ENCODE measurements around the gene CNTLN.

CNTLN gene

GRCh38 chr9:17453751-17454150 is 318.9 kb downstream of the CNTLN start:
- in situ Hi-C loops (cut with HindIII; ENCODE audit: low sequenced_read_pairs) = no loop called here
- DNase-seq (ENCODE audit: low read depth, low spot score) = peak; percentile 12
- TF ChIP-seq CTCF (IDR thresholded peaks at IDR 0.05; ENCODE audit: low read depth, low read length) = no peak
- H3K4me3 ChIP-seq (ENCODE audit: low read depth, low read length) = no peak overlapping the region

GRCh38 chr9:17462869-17463464 is 328.1 kb downstream of the CNTLN start:
- peak; percentile 55 for TF ChIP-seq CTCF (IDR thresholded peaks at IDR 0.05; ENCODE audit: low read depth, low read length)
- peak; percentile 76 for DNase-seq (ENCODE audit: low read depth, low spot score)

GRCh38 chr9:17470036-17470813 is 335.4 kb downstream of the CNTLN start:
- H3K4me3 ChIP-seq (ENCODE audit: low read depth, low read length) = no peak overlapping the region
- TF ChIP-seq CTCF (IDR thresholded peaks at IDR 0.05; ENCODE audit: low read depth, low read length) = no peak
- no peak for DNase-seq (ENCODE audit: low read depth, low spot score)
- in situ Hi-C loops (cut with HindIII; ENCODE audit: low sequenced_read_pairs) = no loop called here

More at GRCh38 chr9:17462869-17463464, 328.1 kb downstream of the CNTLN start:
- in situ Hi-C loops (cut with HindIII; ENCODE audit: low sequenced_read_pairs) = no loop called here
- H3K4me3 ChIP-seq (ENCODE audit: low read depth, low read length) = no peak overlapping the region

- DNase-seq (ENCODE audit: low read depth, low spot score) = no peak
- in situ Hi-C loops (cut with HindIII; ENCODE audit: low sequenced_read_pairs) = no loop called here
- no peak overlapping the region for H3K4me3 ChIP-seq (ENCODE audit: low read depth, low read length)
- TF ChIP-seq CTCF (IDR thresholded peaks at IDR 0.05; ENCODE audit: low read depth, low read length) = no peak
Measured at GRCh38 chr9:17472126-17472525, 337.3 kb downstream of the CNTLN start.

GRCh38 chr9:17476401-17476800 is 341.6 kb downstream of the CNTLN start:
- in situ Hi-C loops (cut with HindIII; ENCODE audit: low sequenced_read_pairs) = no loop called here

GRCh38 chr9:17477816-17478215 is 343.0 kb downstream of the CNTLN start:
- H3K4me3 ChIP-seq (ENCODE audit: low read depth, low read length) = no peak overlapping the region
- DNase-seq (ENCODE audit: low read depth, low spot score) = no peak
- in situ Hi-C loops (cut with HindIII; ENCODE audit: low sequenced_read_pairs) = no loop called here
- TF ChIP-seq CTCF (IDR thresholded peaks at IDR 0.05; ENCODE audit: low read depth, low read length) = no peak

More at GRCh38 chr9:17476401-17476800, 341.6 kb downstream of the CNTLN start:
- H3K4me3 ChIP-seq (ENCODE audit: low read depth, low read length) = no peak overlapping the region
- TF ChIP-seq CTCF (IDR thresholded peaks at IDR 0.05; ENCODE audit: low read depth, low read length) = no peak
- no peak for DNase-seq (ENCODE audit: low read depth, low spot score)

Data from astrocyte of the spinal cord (primary cell).